Transverse colon (tissue), 4 donors: ENCODE results near the gene MBNL1. TPM values are rescaled to one million over a fixed set of nuclear protein-coding genes. Genes with fewer than 3 reads are reported as not detected.

Experiments
- DNase-seq: peaks from one replicate; pipeline ENCODE4 v3.0.0-alpha.2; 2019
- H3K27ac ChIP-seq, 4 donors: fragments of 200-600 bp; sonication (generic); 2 replicates each; pipeline ENCODE4 v1.5.1; 2016 to 2018; ENCODE audit warnings: inconsistent platforms in 4 of 4
- H3K27me3 ChIP-seq: fragments of 200-600 bp; sonication (generic); 2 replicates; pipeline ENCODE4 v1.5.1; 2017; ENCODE audit warnings: inconsistent platforms
- H3K36me3 ChIP-seq, 4 donors: fragments of 200-600 bp; sonication (generic); 2 replicates each; pipeline ENCODE4 v1.5.1; 2017 to 2019; ENCODE audit warnings: inconsistent platforms in 4 of 4
- H3K4me1 ChIP-seq, 4 donors: fragments of 200-600 bp; sonication (generic); 2 replicates each; pipeline ENCODE4 v1.5.1; 2017 to 2020; ENCODE audit warnings: inconsistent platforms in 4 of 4
- H3K4me3 ChIP-seq, 4 donors: fragments of 200-600 bp; sonication (generic); 1 replicate in 1 of 4; 2 replicates in 3 of 4; pipeline versions ENCODE4 v1.5.1 to v1.6.1; 2017 to 2019; ENCODE audit warnings: inconsistent platforms in 4 of 4
- H3K9me3 ChIP-seq, 2 donors: fragments of 200-600 bp; sonication (generic); 2 replicates each; pipeline ENCODE4 v1.5.1; 2017 to 2019; ENCODE audit warnings: inconsistent platforms in 2 of 2
- EP300 ChIP-seq: sonication (generic); formaldehyde crosslinking; IDR thresholded peaks from one replicate; pipeline ENCODE4 v1.6.1; 2017; ENCODE audit warnings: antibody characterized with exemption, low read depth
- POLR2A ChIP-seq: fragments of 450-650 bp; IDR thresholded peaks from one replicate; pipeline ENCODE4 v1.6.1; 2016; ENCODE audit warnings: antibody characterized with exemption, mild to moderate bottlenecking, moderate library complexity
- POLR2AphosphoS5 ChIP-seq, 3 donors: sonication (generic); formaldehyde crosslinking; IDR thresholded peaks; one replicate each; pipeline ENCODE4 v1.6.1; 2016; ENCODE audit warnings: antibody characterized with exemption in 3 of 3
- WGBS, 2 donors: methylation state at CpG; one replicate each; pipeline ENCODE4 v1.1.5; 2018; ENCODE audit warnings: low coverage in 1 of 2; 5-methylcytosine and 5-hydroxymethylcytosine counted together
- in situ Hi-C, 4 donors: fragments of 200-750 bp; cut with MboI; loops; one replicate each; pipeline versions ENCODE4 v1.15.0 to v1.15.1; 2017; ENCODE audit warnings: low sequenced_read_pairs in 3 of 4, low pct_ligation_motif_present in 1 of 4, low pct_unique_long_range_greater_than_20kb in 1 of 4
- intact Hi-C: fragments of 100-400 bp; cut with DNase I; formaldehyde crosslinking; loops from one replicate; pipeline ENCODE4 v1.15.1; 2023; ENCODE audit warnings: low total_unique reads
- total RNA-seq, 4 donors: library from RNA; depleted of rRNA; stranded (reverse); fragments of >200 nt; gene quantifications; one replicate each; pipeline ENCODE4 v1.1.0, GENCODE V29; 2016
- TF ChIP-seq, protein P1 (sequence below), 5 experiments: fragments of 200-600 bp in 3 of 5; fragments of 450-650 bp in 2 of 5; sonication (generic) in 3 of 5; IDR thresholded peaks; 1 replicate in 2 of 5; 2 replicates in 3 of 5; pipeline ENCODE4 v1.5.1; 2016 to 2017; ENCODE audit warnings: antibody characterized with exemption in 5 of 5, inconsistent platforms in 3 of 5, mild to moderate bottlenecking in 2 of 5, moderate library complexity in 1 of 5

Gene MBNL1
- total RNA-seq, 4 donors from 2014 or later, result 232 to 658 (median 509) TPM

DNA sequence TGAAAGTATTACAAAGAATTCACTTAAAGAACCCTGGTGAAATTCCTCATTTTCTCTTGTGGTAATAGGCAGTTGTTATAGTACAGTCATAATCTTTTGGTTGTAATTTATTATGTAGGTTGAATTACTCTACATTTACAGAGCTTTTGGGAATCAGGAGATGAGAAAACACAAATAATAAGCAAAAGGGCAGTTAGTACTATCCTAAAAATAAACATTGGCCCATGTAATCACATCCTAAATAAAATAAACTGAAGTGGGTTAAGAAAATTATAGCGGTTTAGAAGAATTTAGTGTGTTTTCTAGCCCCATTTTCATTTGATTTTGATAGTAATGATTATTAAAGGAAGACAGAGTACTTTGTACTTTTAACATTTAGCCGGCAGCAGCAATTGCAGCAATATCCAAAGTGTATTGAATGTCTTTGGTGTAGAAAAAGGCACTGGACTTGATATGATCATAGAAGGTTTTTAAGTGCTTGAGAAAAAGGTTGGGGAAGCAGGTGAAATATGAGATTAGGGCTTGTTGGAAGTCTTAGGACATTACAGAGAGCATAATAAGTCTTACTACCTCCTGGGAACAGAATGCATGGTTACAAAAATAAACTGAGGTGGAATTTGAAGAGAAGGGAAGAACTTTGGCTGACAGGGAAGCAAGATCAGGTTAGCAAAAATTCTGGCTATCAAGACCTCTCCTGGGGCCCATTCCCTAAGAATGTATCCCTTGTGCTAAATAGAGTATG, 79.9 kb downstream of the MBNL1 start:
- no peaks in the 10 kb centered on the region for H3K27me3 ChIP-seq
- peaks cover 17 to 27% (median 18%) of the 10 kb centered on the region in 4 donors for H3K4me1 ChIP-seq
- no peaks in the 10 kb centered on the region for H3K9me3 ChIP-seq
- intact Hi-C loops (no loop called here), in situ Hi-C loops (no loop called here)
- no peak for DNase-seq
- peak overlapping the region in 2 of 4 donors; percentile 44 to 48 for H3K27ac ChIP-seq
- H3K36me3 ChIP-seq, result no peaks in the 10 kb centered on the region
- H3K4me3 ChIP-seq, result no peak overlapping the region
- 83 to 88% methylated on average over 2 of the region's 2 CpGs for WGBS, 2 donors
- TF ChIP-seq POLR2AphosphoS5 (IDR thresholded peaks at IDR 0.05) (no peak), POLR2A (no peak), EP300 (no peak)
- TF ChIP-seq, protein P1, sequence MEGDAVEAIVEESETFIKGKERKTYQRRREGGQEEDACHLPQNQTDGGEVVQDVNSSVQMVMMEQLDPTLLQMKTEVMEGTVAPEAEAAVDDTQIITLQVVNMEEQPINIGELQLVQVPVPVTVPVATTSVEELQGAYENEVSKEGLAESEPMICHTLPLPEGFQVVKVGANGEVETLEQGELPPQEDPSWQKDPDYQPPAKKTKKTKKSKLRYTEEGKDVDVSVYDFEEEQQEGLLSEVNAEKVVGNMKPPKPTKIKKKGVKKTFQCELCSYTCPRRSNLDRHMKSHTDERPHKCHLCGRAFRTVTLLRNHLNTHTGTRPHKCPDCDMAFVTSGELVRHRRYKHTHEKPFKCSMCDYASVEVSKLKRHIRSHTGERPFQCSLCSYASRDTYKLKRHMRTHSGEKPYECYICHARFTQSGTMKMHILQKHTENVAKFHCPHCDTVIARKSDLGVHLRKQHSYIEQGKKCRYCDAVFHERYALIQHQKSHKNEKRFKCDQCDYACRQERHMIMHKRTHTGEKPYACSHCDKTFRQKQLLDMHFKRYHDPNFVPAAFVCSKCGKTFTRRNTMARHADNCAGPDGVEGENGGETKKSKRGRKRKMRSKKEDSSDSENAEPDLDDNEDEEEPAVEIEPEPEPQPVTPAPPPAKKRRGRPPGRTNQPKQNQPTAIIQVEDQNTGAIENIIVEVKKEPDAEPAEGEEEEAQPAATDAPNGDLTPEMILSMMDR (IDR thresholded peaks at IDR 0.05), result no peak

DNA sequence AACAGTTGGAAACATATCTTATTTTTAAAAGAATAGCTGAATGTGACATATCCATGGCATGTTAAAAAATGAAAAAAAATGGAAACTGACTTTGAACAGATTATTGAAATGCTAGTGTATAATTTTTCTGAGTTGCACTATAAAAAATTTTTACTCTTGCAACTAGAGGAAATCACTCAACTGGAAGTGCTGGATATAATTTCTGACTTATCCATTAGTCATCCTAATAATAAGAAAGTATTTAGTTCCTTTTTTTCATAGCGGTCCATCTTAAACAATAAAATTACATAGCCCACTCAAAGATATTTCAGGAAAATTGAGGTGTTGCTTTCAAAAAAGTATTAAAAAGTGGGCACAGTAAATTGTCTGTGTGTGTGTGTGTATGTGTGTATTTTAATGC, 80.7 kb downstream of the MBNL1 start:
- peaks cover 17 to 24% (median 18%) of the 10 kb centered on the region in 4 donors for H3K4me1 ChIP-seq
- no peaks in the 10 kb centered on the region for H3K27me3 ChIP-seq
- intact Hi-C loops (no loop called here), in situ Hi-C loops (no loop called here)
- DNase-seq, result no peak
- H3K4me3 ChIP-seq, result no peak overlapping the region
- H3K9me3 ChIP-seq, result no peaks in the 10 kb centered on the region
- peak overlapping the region in 1 of 4 donors; percentile 44 for H3K27ac ChIP-seq
- no peak for TF ChIP-seq POLR2A
- no peak for TF ChIP-seq POLR2AphosphoS5 (IDR thresholded peaks at IDR 0.05)
- TF ChIP-seq, protein P1 (IDR thresholded peaks at IDR 0.05), result no peak
- no peak for TF ChIP-seq EP300
- 47 to 77% methylated on average over 1 of the region's 1 CpG for WGBS, 2 donors
- no peaks in the 10 kb centered on the region for H3K36me3 ChIP-seq

DNA sequence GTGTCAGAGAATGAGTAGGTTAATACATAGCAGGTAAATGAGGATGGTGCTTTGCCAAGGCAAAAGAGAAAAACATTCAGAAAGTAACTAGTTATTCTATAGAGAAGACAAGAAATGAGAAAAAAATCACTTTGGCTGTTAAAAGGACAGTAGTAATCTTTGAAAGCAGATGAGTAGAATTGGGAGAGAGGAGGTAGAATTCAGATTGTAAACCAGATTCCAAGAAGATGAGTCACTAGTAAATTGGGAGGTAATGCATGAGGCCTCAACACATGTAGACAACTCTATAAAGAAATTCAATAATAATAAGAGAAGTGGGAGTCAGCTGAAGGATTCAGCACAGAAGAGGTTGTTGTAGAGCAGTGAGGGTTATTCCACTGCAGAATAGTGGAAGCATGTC, 81.4 kb downstream of the MBNL1 start:
- in situ Hi-C loops, result no loop called here
- no peak for DNase-seq
- H3K9me3 ChIP-seq, result no peaks in the 10 kb centered on the region
- intact Hi-C loops, result no loop called here
- H3K27ac ChIP-seq, result peak overlapping the region in 1 of 4 donors; percentile 1
- H3K27me3 ChIP-seq, result no peaks in the 10 kb centered on the region
- H3K36me3 ChIP-seq, result no peaks in the 10 kb centered on the region
- no peak overlapping the region for H3K4me3 ChIP-seq
- peaks cover 16 to 22% (median 18%) of the 10 kb centered on the region in 4 donors for H3K4me1 ChIP-seq
- no peak for TF ChIP-seq POLR2A
- TF ChIP-seq POLR2AphosphoS5 (IDR thresholded peaks at IDR 0.05), result no peak
- TF ChIP-seq, protein P1 (IDR thresholded peaks at IDR 0.05), result no peak
- TF ChIP-seq EP300, result no peak

DNA sequence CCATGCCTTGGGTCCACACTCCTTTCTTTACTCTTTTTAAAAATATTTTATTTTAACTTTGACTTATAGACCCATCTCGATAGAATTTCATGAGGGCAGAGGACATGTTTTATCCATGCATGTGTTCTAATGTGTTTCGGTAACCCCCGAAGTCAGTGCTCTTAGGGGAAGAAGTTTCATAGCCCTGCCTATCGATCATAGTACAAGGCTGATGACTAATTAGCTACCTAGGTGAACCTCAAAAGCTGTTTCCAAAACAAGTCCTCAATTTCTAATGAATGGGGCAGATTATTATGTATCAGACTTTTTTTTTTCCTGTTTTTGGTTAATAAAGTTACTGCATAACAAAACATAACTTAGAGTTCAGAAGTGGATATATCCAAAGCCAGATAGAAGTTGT, 82.0 kb downstream of the MBNL1 start:
- 89 to 93% methylated on average over 4 of the region's 4 CpGs for WGBS, 2 donors
- H3K4me1 ChIP-seq, result peaks cover 14 to 25% (median 18%) of the 10 kb centered on the region in 4 donors

More for the DNA sequence above, 82.0 kb downstream of the MBNL1 start:
- Histone ChIP-seq H3K27ac (peak overlapping the region in 1 of 4 donors; percentile 1), H3K27me3 (no peaks in the 10 kb centered on the region), H3K36me3 (no peaks in the 10 kb centered on the region), H3K4me3 (no peak overlapping the region), H3K9me3 (no peaks in the 10 kb centered on the region)
- in situ Hi-C loops, result no loop called here
- no peak for DNase-seq
- TF ChIP-seq POLR2AphosphoS5 (IDR thresholded peaks at IDR 0.05) (no peak), POLR2A (no peak), EP300 (no peak)
- TF ChIP-seq, protein P1 (IDR thresholded peaks at IDR 0.05), result no peak
- intact Hi-C loops, result no loop called here
